SU-DHL-6 (cell line): ENCODE results near the gene CHD2.

Source experiments
- H2AFZ ChIP-seq: fragments of 200-600 bp; sonication (generic); 2 replicates; pipeline ENCODE4 v1.6.1; 2014; ENCODE audit warnings: low read depth, mild to moderate bottlenecking, moderate library complexity, mixed read lengths, antibody characterized with exemption, low read length; ENCODE audit not compliant: severe bottlenecking
- H3F3A ChIP-seq: fragments of 200-600 bp; shearing (Covaris generic); 2 replicates; pipeline ENCODE4 v1.6.0; 2016; ENCODE audit warnings: antibody characterized with exemption, mild to moderate bottlenecking; ENCODE audit not compliant: insufficient read depth
- H3K27ac ChIP-seq: fragments of 200-600 bp; sonication (generic); 2 replicates; pipeline ENCODE4 v1.5.1; 2016; ENCODE audit warnings: low read depth, mild to moderate bottlenecking, low read length, moderate library complexity, mixed read lengths
- H3K27me3 ChIP-seq: fragments of 200-600 bp; sonication (generic), shearing (Covaris generic); 2 replicates; pipeline ENCODE4 v1.6.0; 2014; ENCODE audit warnings: mild to moderate bottlenecking, low read length
- H3K36me3 ChIP-seq: fragments of 200-600 bp; sonication (generic); 2 replicates; pipeline ENCODE4 v1.6.1; 2014; ENCODE audit warnings: mild to moderate bottlenecking, low read length, mixed read lengths
- H3K4me2 ChIP-seq: fragments of 300-600, 200-600 bp; shearing (Covaris generic), sonication (generic); 2 replicates; pipeline ENCODE4 v1.6.0; 2014; ENCODE audit warnings: low read length, low read depth, mild to moderate bottlenecking; ENCODE audit not compliant: poor library complexity, severe bottlenecking
- H3K4me3 ChIP-seq: fragments of 200-600 bp; sonication (generic); 2 replicates; pipeline ENCODE4 v1.5.1; 2014; ENCODE audit warnings: antibody characterized with exemption, low read length, mild to moderate bottlenecking, mixed read lengths; ENCODE audit not compliant: insufficient read depth, poor library complexity, severe bottlenecking
- H3K79me2 ChIP-seq: fragments of 200-600 bp; sonication (generic); 2 replicates; pipeline ENCODE4 v1.6.1; 2014; ENCODE audit warnings: mild to moderate bottlenecking, low read length, moderate library complexity; ENCODE audit not compliant: insufficient read depth
- H3K9ac ChIP-seq: fragments of 200-600 bp; sonication (generic); 2 replicates; pipeline ENCODE4 v1.7.0; 2014; ENCODE audit warnings: mild to moderate bottlenecking, low read length
- H3K9me2 ChIP-seq: fragments of 200-600 bp; sonication (generic); replicated peaks from 2 replicates; pipeline ENCODE4 v1.6.1; 2014; ENCODE audit warnings: low read length; ENCODE audit not compliant: insufficient read depth
- H3K9me3 ChIP-seq: fragments of 200-600 bp; sonication (generic); 2 replicates; pipeline ENCODE4 v1.6.1; 2014; ENCODE audit warnings: low read length, mixed read lengths; ENCODE audit not compliant: insufficient read depth
- H4K20me1 ChIP-seq: fragments of 200-600 bp; sonication (generic); 2 replicates; pipeline ENCODE4 v1.6.1; 2014; ENCODE audit warnings: low read depth, mild to moderate bottlenecking, antibody characterized with exemption, low read length, moderate library complexity, mixed read lengths
- CTCF ChIP-seq: fragments of 200-600 bp; sonication (generic); IDR thresholded peaks from one replicate; pipeline ENCODE4 v1.5.1; 2017; ENCODE audit warnings: antibody characterized with exemption, mild to moderate bottlenecking, low read length, moderate library complexity; ENCODE audit not compliant: insufficient read depth, poor library complexity, severe bottlenecking
- EZH2phosphoT487 ChIP-seq: fragments of 200-600 bp; sonication (generic), shearing (Covaris generic); conservative IDR thresholded peaks from 2 replicates; pipeline ENCODE4 v1.6.1; 2018; ENCODE audit warnings: mild to moderate bottlenecking, antibody characterized with exemption, low read length, moderate library complexity, mixed read lengths

The CHD2 gene

GRCh38 chr15:93052090-93052879, 152.2 kb downstream of the CHD2 start:
- no peaks in the 10 kb centered on the region for H4K20me1 ChIP-seq
- H3K27me3 ChIP-seq: no peaks in the 10 kb centered on the region
- H3K79me2 ChIP-seq: no peaks in the 10 kb centered on the region
- no peaks in the 10 kb centered on the region for H3F3A ChIP-seq
- H3K9me3 ChIP-seq: no peaks in the 10 kb centered on the region
- no peak overlapping the region for H3K9ac ChIP-seq
- peak; percentile 16 for TF ChIP-seq CTCF
- no peak for TF ChIP-seq EZH2phosphoT487
- no peak overlapping the region for H3K4me3 ChIP-seq
- H3K36me3 ChIP-seq: no peaks in the 10 kb centered on the region
- no peak overlapping the region for H3K27ac ChIP-seq
- H2AFZ ChIP-seq: no peak overlapping the region
- no peak overlapping the region for H3K4me2 ChIP-seq
- no peaks in the 10 kb centered on the region for H3K9me2 ChIP-seq

GRCh38 chr15:93055211-93055610, 155.1 kb downstream of the CHD2 start:
- Histone ChIP-seq H3K4me2 (no peak overlapping the region), H3K27me3 (no peaks in the 10 kb centered on the region), H3K4me3 (no peak overlapping the region), H4K20me1 (no peaks in the 10 kb centered on the region), H2AFZ (no peak overlapping the region), H3F3A (no peaks in the 10 kb centered on the region), H3K27ac (no peak overlapping the region), H3K9me3 (no peaks in the 10 kb centered on the region), H3K36me3 (no peaks in the 10 kb centered on the region), H3K9ac (no peak overlapping the region), H3K9me2 (no peaks in the 10 kb centered on the region), H3K79me2 (no peaks in the 10 kb centered on the region)
- TF ChIP-seq CTCF: no peak
- TF ChIP-seq EZH2phosphoT487: no peak

GRCh38 chr15:93056836-93057235, 156.7 kb downstream of the CHD2 start:
- H3K9me3 ChIP-seq: no peaks in the 10 kb centered on the region
- no peaks in the 10 kb centered on the region for H3K27me3 ChIP-seq
- no peak overlapping the region for H3K4me2 ChIP-seq
- TF ChIP-seq CTCF: no peak
- TF ChIP-seq EZH2phosphoT487: no peak
- H3K27ac ChIP-seq: no peak overlapping the region
- H3F3A ChIP-seq: no peaks in the 10 kb centered on the region
- H3K79me2 ChIP-seq: no peaks in the 10 kb centered on the region
- H3K9ac ChIP-seq: no peak overlapping the region
- H4K20me1 ChIP-seq: no peaks in the 10 kb centered on the region
- H3K36me3 ChIP-seq: no peaks in the 10 kb centered on the region
- no peak overlapping the region for H3K4me3 ChIP-seq
- no peak overlapping the region for H2AFZ ChIP-seq
- no peaks in the 10 kb centered on the region for H3K9me2 ChIP-seq
